Fibroblast of mammary gland (primary cell): ENCODE data around the gene POU3F3.

Experiments
- DNase-seq: peaks from one replicate; pipeline ENCODE4 v3.0.0-alpha.2; 2010; ENCODE audit warnings: low read depth
- H3K4me3 ChIP-seq: 2 replicates; pipeline ENCODE4 v1.5.1; 2011; ENCODE audit warnings: low read depth, mild to moderate bottlenecking, low read length, moderate library complexity; ENCODE audit not compliant: control insufficient read depth
- CTCF ChIP-seq: conservative IDR thresholded peaks from 2 replicates; pipeline ENCODE4 v1.5.1; 2011; ENCODE audit warnings: low read depth, low read length, inconsistent platforms; ENCODE audit not compliant: control insufficient read depth, insufficient read depth

Gene POU3F3

GRCh38 chr2:104865096-104865470, 11.2 kb downstream of the POU3F3 start:
- TF ChIP-seq CTCF, result no peak
- no peak for DNase-seq
- H3K4me3 ChIP-seq, result no peak overlapping the region

GRCh38 chr2:104866122-104866864, 12.4 kb downstream of the POU3F3 start:
- DNase-seq, result no peak
- no peak for TF ChIP-seq CTCF
- H3K4me3 ChIP-seq, result no peak overlapping the region

GRCh38 chr2:104866883-104867812, 13.2 kb downstream of the POU3F3 start:
- TF ChIP-seq CTCF, result no peak
- no peak overlapping the region for H3K4me3 ChIP-seq
- no peak for DNase-seq

GRCh38 chr2:104867813-104868504, 14.0 kb downstream of the POU3F3 start:
- no peak for TF ChIP-seq CTCF
- no peak overlapping the region for H3K4me3 ChIP-seq
- DNase-seq, result no peak

- no peak overlapping the region for H3K4me3 ChIP-seq
- no peak for DNase-seq
- no peak for TF ChIP-seq CTCF
Measured at GRCh38 chr2:104868505-104868866, 14.6 kb downstream of the POU3F3 start.

GRCh38 chr2:104870100-104870975, 16.4 kb downstream of the POU3F3 start:
- no peak overlapping the region for H3K4me3 ChIP-seq
- no peak for DNase-seq
- TF ChIP-seq CTCF, result no peak
